Thyroid gland (tissue), 4 donors: ENCODE measurements around the gene UPK1A.

Source experiments
- POLR2A ChIP-seq, 2 donors: fragments of 450-650 bp; IDR thresholded peaks; one replicate each; pipeline ENCODE4 v1.6.1; 2017; ENCODE audit warnings: antibody characterized with exemption in 2 of 2, mild to moderate bottlenecking in 2 of 2, moderate library complexity in 1 of 2
- TF ChIP-seq, protein P1 (sequence below), 6 experiments: fragments of 200-600 bp in 3 of 6; fragments of 450-650 bp in 3 of 6; sonication (generic) in 3 of 6; IDR thresholded peaks; one replicate each; pipeline ENCODE4 v1.5.1; 2016 to 2019; ENCODE audit warnings: antibody characterized with exemption in 6 of 6, mild to moderate bottlenecking in 2 of 6, inconsistent platforms in 1 of 6, moderate library complexity in 1 of 6

DNA sequence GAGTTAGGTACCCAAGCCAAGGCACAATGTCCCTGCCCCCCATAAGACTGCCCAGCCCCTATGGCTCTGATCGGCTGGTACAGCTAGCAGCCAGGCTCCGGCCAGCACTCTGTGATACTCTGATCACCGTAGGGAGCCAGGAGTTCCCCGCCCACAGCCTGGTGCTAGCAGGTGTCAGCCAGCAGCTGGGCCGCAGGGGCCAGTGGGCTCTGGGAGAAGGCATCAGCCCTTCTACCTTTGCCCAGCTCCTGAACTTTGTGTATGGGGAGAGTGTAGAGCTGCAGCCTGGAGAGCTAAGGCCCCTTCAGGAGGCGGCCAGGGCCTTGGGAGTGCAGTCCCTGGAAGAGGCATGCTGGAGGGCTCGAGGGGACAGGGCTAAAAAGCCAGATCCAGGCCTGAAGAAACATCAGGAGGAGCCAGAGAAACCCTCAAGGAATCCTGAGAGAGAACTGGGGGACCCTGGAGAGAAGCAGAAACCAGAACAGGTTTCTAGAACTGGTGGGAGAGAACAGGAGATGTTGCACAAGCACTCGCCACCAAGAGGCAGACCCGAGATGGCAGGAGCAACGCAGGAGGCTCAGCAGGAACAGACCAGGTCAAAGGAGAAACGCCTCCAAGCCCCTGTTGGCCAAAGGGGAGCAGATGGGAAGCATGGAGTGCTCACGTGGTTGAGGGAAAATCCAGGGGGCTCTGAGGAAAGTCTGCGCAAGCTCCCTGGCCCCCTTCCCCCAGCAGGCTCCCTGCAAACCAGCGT lies 48.5 kb downstream of the UPK1A start:
- TF ChIP-seq, protein P1, sequence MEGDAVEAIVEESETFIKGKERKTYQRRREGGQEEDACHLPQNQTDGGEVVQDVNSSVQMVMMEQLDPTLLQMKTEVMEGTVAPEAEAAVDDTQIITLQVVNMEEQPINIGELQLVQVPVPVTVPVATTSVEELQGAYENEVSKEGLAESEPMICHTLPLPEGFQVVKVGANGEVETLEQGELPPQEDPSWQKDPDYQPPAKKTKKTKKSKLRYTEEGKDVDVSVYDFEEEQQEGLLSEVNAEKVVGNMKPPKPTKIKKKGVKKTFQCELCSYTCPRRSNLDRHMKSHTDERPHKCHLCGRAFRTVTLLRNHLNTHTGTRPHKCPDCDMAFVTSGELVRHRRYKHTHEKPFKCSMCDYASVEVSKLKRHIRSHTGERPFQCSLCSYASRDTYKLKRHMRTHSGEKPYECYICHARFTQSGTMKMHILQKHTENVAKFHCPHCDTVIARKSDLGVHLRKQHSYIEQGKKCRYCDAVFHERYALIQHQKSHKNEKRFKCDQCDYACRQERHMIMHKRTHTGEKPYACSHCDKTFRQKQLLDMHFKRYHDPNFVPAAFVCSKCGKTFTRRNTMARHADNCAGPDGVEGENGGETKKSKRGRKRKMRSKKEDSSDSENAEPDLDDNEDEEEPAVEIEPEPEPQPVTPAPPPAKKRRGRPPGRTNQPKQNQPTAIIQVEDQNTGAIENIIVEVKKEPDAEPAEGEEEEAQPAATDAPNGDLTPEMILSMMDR (IDR thresholded peaks at IDR 0.05), result no peak
- TF ChIP-seq POLR2A (IDR thresholded peaks at IDR 0.05), result no peak
